MM.1S (cell line): ENCODE data around the gene NABP2.

Experiments
- DNase-seq: peaks from one replicate; pipeline ENCODE4 v3.0.0-alpha.2; 2015
- H2AFZ ChIP-seq: fragments of 300-600 bp; sonication (generic); 2 replicates; pipeline ENCODE4 v1.6.0; 2016; ENCODE audit warnings: antibody characterized with exemption, low read length
- H3F3A ChIP-seq: fragments of 300-600 bp; sonication (generic); 2 replicates; pipeline ENCODE4 v1.6.1; 2016; ENCODE audit warnings: mild to moderate bottlenecking, antibody characterized with exemption, low read length, moderate library complexity, mixed read lengths; ENCODE audit not compliant: insufficient read depth
- H3K27ac ChIP-seq: fragments of 300-600 bp; sonication (generic); 2 replicates; pipeline ENCODE4 v1.5.1; 2016; ENCODE audit warnings: mild to moderate bottlenecking, low read length
- H3K27me3 ChIP-seq: fragments of 300-600 bp; sonication (generic); replicated peaks from 2 replicates; pipeline ENCODE4 v1.6.0; 2016; ENCODE audit warnings: low read length; ENCODE audit not compliant: insufficient read depth
- H3K36me3 ChIP-seq: fragments of 300-600 bp; sonication (generic); replicated peaks from 2 replicates; pipeline ENCODE4 v1.6.1; 2016; ENCODE audit warnings: mild to moderate bottlenecking, low read length, mixed read lengths; ENCODE audit not compliant: insufficient read depth
- H3K4me1 ChIP-seq: fragments of 300-600 bp; sonication (generic); 2 replicates; pipeline ENCODE4 v1.6.1; 2016; ENCODE audit warnings: low read length, mixed read lengths
- H3K4me2 ChIP-seq: fragments of 300-600 bp; sonication (generic); 2 replicates; pipeline ENCODE4 v1.6.0; 2016; ENCODE audit warnings: low read depth, low read length
- H3K4me3 ChIP-seq: fragments of 300-600 bp; sonication (generic); 2 replicates; pipeline ENCODE4 v1.5.1; 2016; ENCODE audit warnings: low read length, mixed read lengths
- H3K79me2 ChIP-seq: fragments of 300-600 bp; sonication (generic); 2 replicates; pipeline ENCODE4 v1.6.1; 2016; ENCODE audit warnings: mixed run types, low read length, mixed read lengths
- H3K9ac ChIP-seq: fragments of 300-600 bp; sonication (generic); 2 replicates; pipeline ENCODE4 v1.6.1; 2016; ENCODE audit warnings: low read length, mixed read lengths
- H3K9me2 ChIP-seq: fragments of 300-600 bp; sonication (generic); replicated peaks from 2 replicates; pipeline ENCODE4 v1.6.1; 2016; ENCODE audit warnings: mild to moderate bottlenecking, low read length, mixed read lengths; ENCODE audit not compliant: insufficient read depth
- H3K9me3 ChIP-seq: fragments of 300-600 bp; sonication (generic); replicated peaks from 2 replicates; pipeline ENCODE4 v1.6.1; 2016; ENCODE audit warnings: mild to moderate bottlenecking, low read length, mixed read lengths; ENCODE audit not compliant: insufficient read depth
- H4K20me1 ChIP-seq: fragments of 300-600 bp; sonication (generic); 2 replicates; pipeline ENCODE4 v1.6.1; 2016; ENCODE audit warnings: mild to moderate bottlenecking, low read length, moderate library complexity, mixed read lengths; ENCODE audit not compliant: insufficient read depth
- EZH2 ChIP-seq: fragments of 300-600 bp; sonication (generic); optimal IDR thresholded peaks from 2 replicates; pipeline ENCODE3; 2017; ENCODE audit warnings: low read depth, mild to moderate bottlenecking, antibody characterized with exemption, low read length, mixed read lengths
- EZH2phosphoT487 ChIP-seq: fragments of 300-600 bp; sonication (generic); IDR thresholded peaks from 2 replicates; pipeline ENCODE4 v1.6.1; 2018; ENCODE audit warnings: antibody characterized with exemption, low read length
- TF ChIP-seq, protein P1 (sequence below): fragments of 300-600 bp; sonication (generic); IDR thresholded peaks from 2 replicates; pipeline ENCODE4 v1.5.1; 2016; ENCODE audit warnings: antibody characterized with exemption, low read length, mixed read lengths

Gene NABP2

GRCh38 chr12:56189918-56190694 lies 34.0 kb upstream of the NABP2 start:
- peak overlapping the region; percentile 100 for H2AFZ ChIP-seq
- TF ChIP-seq EZH2 (no peak), EZH2phosphoT487 (no peak)
- TF ChIP-seq, protein P1, sequence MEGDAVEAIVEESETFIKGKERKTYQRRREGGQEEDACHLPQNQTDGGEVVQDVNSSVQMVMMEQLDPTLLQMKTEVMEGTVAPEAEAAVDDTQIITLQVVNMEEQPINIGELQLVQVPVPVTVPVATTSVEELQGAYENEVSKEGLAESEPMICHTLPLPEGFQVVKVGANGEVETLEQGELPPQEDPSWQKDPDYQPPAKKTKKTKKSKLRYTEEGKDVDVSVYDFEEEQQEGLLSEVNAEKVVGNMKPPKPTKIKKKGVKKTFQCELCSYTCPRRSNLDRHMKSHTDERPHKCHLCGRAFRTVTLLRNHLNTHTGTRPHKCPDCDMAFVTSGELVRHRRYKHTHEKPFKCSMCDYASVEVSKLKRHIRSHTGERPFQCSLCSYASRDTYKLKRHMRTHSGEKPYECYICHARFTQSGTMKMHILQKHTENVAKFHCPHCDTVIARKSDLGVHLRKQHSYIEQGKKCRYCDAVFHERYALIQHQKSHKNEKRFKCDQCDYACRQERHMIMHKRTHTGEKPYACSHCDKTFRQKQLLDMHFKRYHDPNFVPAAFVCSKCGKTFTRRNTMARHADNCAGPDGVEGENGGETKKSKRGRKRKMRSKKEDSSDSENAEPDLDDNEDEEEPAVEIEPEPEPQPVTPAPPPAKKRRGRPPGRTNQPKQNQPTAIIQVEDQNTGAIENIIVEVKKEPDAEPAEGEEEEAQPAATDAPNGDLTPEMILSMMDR, result no peak
- peak overlapping the region; percentile 92 for H3K4me3 ChIP-seq
- DNase-seq, result peak; percentile 82
- peaks cover 27% of the 10 kb centered on the region for H3K4me1 ChIP-seq
- H3K79me2 ChIP-seq, result peaks cover 32% of the 10 kb centered on the region
- H3K9me2 ChIP-seq, result no peaks in the 10 kb centered on the region
- H3K27ac ChIP-seq, result peak overlapping the region; percentile 77
- peak overlapping the region; percentile 79 for H3K9ac ChIP-seq
- H3K27me3 ChIP-seq, result no peaks in the 10 kb centered on the region
- 0 out of 2 replicates have a peak, but pooled peaks cover 4% of the 10 kb centered on the region for H3K36me3 ChIP-seq
- H4K20me1 ChIP-seq, result no peaks in the 10 kb centered on the region
- no peaks in the 10 kb centered on the region for H3K9me3 ChIP-seq
- H3K4me2 ChIP-seq, result peak overlapping the region; percentile 96
- H3F3A ChIP-seq, result peaks cover 14% of the 10 kb centered on the region

GRCh38 chr12:56190695-56191155 lies 33.4 kb upstream of the NABP2 start:
- H3K4me3 ChIP-seq, result peak overlapping the region; percentile 92
- H3K27ac ChIP-seq, result peak overlapping the region; percentile 77; the same call in 1 of the 2 replicates
- no peak for DNase-seq

DNA sequence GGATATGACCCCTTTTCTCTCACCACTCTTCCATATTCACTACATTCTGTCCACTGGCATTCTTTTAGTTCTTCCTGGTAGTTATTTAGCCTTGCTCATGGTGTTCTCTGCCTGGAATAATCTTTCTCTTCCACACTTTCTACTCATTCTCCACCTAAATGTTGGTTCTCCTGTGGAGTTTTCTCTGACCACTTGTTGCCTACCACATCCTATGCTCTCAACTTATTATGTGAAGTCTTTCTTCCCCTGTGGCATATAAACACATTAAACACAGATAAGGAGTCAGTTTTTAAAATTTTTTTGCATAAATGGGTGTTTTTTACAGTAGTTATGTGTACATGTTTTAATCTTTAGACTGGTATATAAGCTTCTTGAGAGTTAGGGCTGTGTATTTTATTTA lies 31.6 kb upstream of the NABP2 start:
- Histone ChIP-seq H3K9ac (no peak overlapping the region), H3K79me2 (peaks cover 14% of the 10 kb centered on the region), H3K4me2 (no peak overlapping the region), H3K4me1 (peaks cover 18% of the 10 kb centered on the region), H3K27me3 (no peaks in the 10 kb centered on the region), H3F3A (peaks cover 14% of the 10 kb centered on the region), H3K9me3 (no peaks in the 10 kb centered on the region), H3K36me3 (no peaks in the 10 kb centered on the region), H2AFZ (no peak overlapping the region), H4K20me1 (no peaks in the 10 kb centered on the region), H3K27ac (no peak overlapping the region), H3K4me3 (no peak overlapping the region), H3K9me2 (no peaks in the 10 kb centered on the region)
- TF ChIP-seq, protein P1, result no peak
- TF ChIP-seq EZH2phosphoT487 (no peak), EZH2 (no peak)
- no peak for DNase-seq

More at GRCh38 chr12:56190695-56191155, 33.4 kb upstream of the NABP2 start:
- peak overlapping the region; percentile 100 for H2AFZ ChIP-seq
- peaks cover 27% of the 10 kb centered on the region for H3K4me1 ChIP-seq
- peak overlapping the region; percentile 79; the same call in 1 of the 2 replicates for H3K9ac ChIP-seq
- H3K27me3 ChIP-seq, result no peaks in the 10 kb centered on the region
- H3K9me3 ChIP-seq, result no peaks in the 10 kb centered on the region
- no peaks in the 10 kb centered on the region for H4K20me1 ChIP-seq
- peaks cover 29% of the 10 kb centered on the region for H3K79me2 ChIP-seq
- H3K4me2 ChIP-seq, result peak overlapping the region; percentile 96; the same call in 1 of the 2 replicates
- 0 out of 2 replicates have a peak, but pooled peaks cover 4% of the 10 kb centered on the region for H3K36me3 ChIP-seq
- H3K9me2 ChIP-seq, result no peaks in the 10 kb centered on the region
- TF ChIP-seq EZH2phosphoT487 (no peak), EZH2 (no peak)
- TF ChIP-seq, protein P1, result no peak
- peaks cover 14% of the 10 kb centered on the region for H3F3A ChIP-seq
